LoVo (cell line): ENCODE measurements around the gene CHD8.

ENCODE experiments used
- DNase-seq: peaks from one replicate; pipeline ENCODE4 v3.0.0-alpha.2; 2016; ENCODE audit warnings: low spot score

Gene CHD8

DNA sequence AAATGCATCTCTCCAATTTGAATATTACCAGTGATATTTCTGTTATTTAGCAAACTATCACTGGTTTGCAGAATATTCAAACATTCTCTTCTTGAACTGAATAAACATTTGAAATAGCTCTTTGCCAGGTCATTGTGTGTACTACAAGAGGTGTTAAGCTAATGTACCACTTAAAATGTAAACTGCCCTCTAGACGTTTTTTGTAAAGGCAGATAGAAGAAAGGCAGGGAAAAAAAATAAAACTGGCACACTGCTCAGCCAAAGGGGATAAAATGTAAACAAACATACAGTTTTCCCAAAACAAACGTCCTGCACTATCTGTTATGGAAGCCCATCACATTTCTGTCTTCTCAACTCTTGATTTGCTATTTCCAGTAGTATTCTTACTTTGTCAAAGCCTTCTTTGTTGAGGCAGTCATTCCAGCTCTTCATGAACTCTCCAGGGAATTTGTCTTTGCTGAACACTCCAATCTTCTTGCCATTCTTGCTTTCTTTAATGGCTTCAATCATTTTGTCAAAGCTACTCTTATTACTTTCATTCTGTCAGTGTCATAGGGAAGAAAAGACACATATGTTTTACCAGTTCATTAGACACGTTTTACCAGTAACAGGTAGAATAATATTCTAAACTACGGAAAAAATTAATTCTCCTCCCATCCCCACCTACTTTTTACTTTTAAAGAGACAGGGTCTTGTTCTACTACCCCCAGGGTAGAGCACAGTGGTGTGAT is 85.8 kb downstream of the CHD8 start:
- no peak for DNase-seq

GRCh38 chr14:21367582-21368144 is 88.3 kb downstream of the CHD8 start:
- no peak for DNase-seq

GRCh38 chr14:21356511-21356910 is 99.4 kb downstream of the CHD8 start:
- DNase-seq: no peak

DNA sequence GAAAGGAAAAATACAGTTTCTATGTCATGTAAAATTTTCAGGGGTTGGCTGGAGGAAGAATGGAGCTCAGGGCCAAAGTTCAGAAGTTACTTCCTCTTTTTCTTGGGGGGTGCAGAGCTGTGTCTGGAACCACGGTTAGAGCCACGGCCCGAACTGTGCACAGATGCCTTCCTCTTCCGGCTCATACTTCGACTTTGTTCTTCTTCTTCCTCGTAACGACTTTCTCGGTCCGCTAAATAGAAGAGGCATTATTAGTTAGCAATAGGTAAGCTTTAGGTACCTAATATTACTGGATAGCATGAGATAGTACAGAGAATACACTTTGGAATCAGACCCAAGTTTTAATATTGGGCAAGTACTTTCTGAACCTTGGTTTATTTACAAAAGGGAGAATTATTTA is 103.3 kb downstream of the CHD8 start:
- no peak for DNase-seq

DNA sequence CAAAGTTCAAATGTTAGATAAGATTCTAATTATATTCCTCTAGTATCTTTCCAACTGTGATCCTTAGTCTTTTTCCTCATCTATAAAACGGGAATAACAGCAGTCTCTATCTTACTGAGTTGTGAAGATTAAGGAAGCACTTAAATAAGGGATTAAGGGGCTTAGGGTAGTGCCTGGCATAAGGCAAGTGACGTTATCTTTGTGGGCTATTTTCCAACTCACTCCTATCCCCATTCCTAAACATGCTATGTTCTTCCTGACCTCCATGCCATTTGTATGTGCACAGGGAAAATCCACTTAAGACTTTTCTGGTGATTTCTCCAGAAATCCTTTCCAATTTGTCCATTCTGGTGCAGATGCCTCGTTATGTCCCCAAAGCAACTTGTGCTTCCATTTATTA is 105.4 kb downstream of the CHD8 start:
- no peak for DNase-seq

DNA sequence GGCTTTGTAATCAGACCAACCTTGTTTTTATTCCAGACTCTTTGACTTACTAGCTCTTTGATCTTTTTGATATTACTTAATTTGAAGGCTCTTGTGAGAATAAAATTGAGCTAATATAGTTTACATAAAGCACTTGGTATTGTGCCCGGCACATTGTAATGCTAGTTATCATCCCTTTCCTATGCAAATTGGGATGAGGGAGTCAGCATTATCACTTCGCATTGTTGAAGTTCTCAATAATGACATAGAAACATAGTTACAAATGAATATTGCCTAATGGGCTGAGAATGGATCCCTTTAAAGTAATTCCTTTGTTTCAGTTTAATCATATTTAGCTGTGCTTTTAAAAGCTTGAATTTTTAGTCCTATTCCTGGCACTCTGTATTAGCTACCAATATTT is 108.7 kb downstream of the CHD8 start:
- no peak for DNase-seq

- DNase-seq: no peak
Measured at GRCh38 chr14:21346532-21347135, 109.3 kb downstream of the CHD8 start.

DNA sequence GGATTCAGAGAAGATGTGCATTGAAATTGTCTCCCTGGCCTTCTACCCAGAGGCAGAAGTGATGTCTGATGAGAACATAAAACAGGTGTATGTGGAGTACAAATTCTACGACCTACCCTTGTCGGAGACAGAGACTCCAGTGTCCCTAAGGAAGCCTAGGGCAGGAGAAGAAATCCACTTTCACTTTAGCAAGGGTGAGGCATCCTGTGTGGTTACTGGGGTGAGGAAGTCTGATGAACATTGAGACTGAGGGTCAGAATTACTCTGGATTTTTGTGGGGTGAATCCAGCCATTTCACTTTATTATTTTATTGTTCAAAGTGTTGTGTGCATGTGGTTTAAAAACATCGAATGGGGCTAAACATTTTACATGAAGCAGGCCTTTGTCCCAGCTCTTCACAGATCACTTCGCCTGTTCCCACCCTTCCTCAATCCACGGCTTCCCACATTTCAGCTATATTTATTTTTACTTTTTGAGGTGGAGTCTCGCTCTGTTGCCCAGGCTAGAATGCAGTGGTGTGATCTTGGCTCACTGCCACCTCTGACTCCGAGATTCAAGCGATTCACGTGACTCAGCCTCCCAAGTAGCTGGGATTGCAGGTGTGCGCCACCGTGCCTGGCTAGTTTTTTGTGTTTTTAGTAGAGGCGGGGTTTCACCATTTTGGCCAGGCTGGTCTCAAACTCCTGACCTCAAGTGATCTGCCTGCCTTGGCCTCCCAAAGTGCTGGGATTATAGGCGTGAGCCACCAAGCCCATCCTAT is 112.7 kb downstream of the CHD8 start:
- DNase-seq: no peak
